ENCODE measurements around the gene SLC6A18.
"Not testable (repeated sequence)": the region's sequence is repeated elsewhere in the genome, so short reads cannot be mapped to it uniquely, and the experiment has no call there.

SLC6A18 gene

DNA sequence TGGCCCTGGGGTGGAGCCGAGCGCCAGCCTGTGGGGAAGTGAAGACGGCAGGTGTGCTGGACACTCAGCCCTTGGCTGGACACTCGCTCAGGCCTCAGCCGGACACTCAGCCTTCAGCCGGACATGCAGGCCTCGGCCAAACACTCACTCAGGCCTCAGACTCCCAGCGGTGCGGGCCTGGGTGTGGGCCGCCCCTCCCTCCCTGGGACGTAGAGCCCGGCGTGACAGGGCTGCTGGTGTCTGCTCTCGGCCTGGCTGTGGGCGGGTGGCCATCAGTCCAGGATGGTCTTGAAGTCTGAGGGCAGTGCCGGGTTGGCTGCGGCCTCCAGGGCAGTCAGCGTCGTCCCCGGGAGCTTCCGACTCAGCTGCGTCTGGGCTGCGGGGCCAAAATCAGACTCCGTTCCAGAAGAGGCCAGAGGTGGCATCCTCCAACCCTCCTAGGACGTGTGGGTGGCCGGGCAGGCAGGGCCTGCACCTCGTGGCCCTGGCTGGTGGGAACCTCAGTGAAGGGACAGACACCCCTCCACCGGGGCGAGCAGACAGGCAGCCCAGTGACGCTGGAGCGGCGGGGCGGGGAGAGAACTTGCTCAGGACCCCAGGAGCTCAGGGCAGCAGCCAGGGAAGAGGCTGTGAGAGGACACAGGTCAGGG is 28.4 kb downstream of the SLC6A18 start:
- no peak for DNase-seq (ENCODE audit: low read depth in 2 of 2)

DNA sequence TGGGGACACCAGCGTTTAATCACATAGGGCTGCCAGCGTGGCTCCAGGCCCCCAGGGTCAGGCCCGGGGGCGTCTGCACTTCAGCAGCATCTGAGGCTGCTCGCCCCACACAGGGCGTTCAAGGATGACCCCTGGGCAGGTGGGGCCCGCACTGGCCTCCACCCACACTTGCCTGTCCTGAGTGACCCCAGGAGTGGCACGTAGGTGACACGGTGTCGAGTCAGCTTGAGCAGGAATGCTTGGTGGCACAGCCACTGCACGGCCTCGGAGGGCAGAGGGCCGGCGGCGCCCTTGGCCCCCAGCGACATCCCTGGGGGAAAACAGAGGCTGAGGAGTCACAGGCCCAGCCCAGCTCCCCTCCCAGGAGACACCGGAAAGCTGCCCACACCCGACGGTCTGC is 29.0 kb downstream of the SLC6A18 start:
- no peak for DNase-seq (ENCODE audit: low read depth in 2 of 2)

DNA sequence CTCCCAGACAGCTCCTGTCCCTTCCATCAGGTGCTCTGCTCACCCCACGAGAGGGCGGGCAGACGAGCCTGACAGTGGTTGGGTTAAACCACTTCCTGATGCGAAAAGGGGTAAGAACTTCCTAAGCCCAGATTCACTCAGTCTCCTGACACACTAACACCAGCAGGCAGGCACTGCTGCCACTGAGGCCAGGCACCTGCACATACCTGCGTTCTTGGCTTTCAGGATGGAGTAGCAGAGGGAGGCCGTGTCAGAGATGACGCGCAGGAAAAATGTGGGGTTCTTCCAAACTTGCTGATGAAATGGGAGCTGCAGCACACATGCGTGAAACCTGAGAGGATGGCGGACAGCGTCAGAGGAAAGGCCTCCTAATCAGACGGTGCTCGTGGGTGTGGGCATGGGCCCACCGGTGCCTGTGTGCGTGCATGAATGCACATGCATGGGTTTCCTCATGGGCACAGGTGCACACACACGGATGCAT is 29.9 kb downstream of the SLC6A18 start:
- DNase-seq (ENCODE audit: low read depth in 2 of 2) = peak; percentile 4 to 19

DNA sequence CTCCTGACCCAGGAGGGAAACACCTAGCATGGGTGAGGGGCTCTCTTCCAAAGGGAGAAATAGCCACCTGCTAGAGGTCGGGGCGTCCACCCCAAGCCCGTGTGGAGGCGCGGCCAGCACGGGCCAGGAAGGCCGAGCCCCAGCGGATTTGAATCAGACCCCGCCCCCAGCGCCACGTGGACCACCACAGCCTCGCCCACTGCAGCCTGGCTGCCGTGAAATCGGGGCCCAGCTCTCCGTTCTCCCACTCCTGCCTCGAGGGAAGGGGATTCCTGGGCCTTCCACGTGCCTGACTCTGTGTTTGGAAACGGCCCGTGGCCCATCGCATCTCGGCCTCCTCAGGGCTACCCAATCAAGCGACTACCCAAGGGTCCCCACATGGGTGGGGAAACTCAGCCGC is 31.6 kb downstream of the SLC6A18 start:
- no peak for DNase-seq (ENCODE audit: low read depth in 2 of 2)

DNA sequence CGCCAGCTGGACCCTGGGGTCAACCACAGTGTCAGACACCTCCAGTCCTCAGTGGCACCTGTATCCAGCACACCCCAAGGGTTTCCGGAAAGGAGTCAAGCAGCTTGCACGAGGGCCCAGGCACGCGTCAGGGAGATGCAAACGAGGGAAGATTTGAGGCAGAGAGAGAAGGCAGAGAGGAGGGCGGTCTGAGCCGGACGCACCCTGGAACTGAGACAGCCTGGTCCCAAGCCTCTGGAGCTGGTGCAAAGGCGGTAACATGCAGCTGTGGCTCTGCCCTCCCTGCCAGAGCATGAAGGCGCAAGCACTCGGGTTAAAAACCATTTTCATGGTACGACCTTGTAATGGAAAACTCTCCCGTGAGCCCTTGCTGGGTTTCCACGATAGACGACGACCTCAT is 32.2 kb downstream of the SLC6A18 start:
- DNase-seq (ENCODE audit: low read depth in 2 of 2) = no peak

DNA sequence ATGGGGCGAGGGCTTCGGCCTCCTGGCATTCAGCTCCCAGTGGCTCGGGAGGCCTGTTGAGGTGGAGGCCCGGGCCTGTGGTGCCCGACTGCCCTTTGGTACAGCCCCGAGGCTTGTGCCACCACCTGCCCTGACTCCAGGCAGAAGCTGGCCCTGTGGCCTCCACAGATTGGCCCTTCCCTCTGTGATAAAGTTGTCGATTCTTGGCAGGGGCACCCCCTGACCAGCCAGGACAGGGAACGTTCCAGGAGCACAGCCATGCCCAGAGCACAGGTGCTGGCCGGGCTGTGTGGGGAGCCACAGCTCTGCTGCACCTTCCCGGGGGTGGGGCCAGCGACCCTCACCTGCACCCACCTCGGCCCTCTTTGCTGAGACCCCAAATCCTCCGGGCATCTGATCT is 32.7 kb downstream of the SLC6A18 start:
- no peak for DNase-seq (ENCODE audit: low read depth in 2 of 2)

DNA sequence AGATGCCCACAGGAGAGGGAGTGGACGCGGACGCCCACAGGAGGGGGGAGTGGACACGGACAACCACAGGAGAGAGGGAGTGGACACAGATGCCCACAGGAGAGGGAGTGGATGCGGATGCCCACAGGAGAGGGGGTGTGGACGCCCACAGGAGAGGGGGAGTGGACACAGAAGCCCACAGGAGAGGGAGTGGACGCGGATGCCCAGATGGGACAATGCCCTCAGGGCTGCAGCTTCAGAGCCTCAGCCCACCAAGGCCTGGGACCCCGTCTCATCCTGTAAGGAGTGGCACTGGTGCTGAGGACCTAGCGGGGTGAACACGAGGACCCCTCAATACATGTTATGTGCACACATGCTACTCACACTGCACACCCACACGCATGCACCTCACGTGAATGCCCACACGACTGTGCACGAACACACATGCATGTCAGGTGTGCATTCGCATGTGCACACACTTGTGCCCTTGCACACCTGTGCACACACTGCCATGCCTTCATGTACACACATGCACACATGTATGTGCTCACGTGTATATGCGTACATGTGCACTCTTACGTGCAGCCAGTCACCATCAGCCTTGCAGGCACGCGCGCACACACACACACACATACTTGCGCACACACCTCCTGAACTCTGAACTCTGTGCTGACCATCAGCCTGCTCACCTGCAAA is 34.8 kb downstream of the SLC6A18 start:
- no peak for DNase-seq (ENCODE audit: low read depth in 2 of 2)

DNA sequence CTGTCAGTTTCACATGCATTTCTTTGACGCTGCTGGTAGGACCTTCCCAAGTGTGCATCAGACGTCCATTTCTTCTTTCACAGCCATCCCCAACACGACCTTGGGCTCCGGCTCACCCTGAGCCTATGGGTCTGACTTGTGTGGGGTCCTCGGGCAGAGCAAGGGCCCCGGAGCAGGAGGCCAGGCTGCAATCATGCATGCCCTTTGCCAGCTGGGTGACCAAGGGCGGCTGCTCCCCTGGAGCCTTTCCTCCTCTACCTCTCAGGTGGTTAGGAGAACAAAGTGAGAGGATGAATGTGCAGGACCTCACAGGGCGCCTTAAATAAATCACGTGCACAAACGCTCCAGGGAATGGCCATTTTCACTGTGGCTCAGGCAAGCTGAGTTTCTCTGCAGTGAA is 36.5 kb downstream of the SLC6A18 start:
- DNase-seq (ENCODE audit: low read depth in 2 of 2) = no peak

DNA sequence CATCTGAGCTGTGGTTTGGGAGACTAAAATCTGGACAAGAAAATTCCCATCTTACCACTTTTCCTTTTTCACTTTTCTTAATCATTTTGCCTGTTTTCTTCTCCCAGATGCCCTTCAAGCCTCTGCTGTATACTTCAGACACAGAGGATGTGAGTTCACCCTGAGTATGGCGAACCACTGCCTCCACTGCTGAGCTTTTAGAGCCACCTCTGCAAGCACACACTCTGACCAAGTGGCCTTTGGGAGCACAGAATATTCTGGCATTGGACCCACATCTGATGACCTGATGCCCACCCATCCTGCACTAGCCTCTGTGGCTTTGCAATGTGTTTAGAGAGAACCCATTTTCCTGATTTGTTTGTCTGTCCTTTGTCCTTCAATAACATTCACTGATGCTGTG is 37.2 kb downstream of the SLC6A18 start:
- no peak for DNase-seq (ENCODE audit: low read depth in 2 of 2)

DNA sequence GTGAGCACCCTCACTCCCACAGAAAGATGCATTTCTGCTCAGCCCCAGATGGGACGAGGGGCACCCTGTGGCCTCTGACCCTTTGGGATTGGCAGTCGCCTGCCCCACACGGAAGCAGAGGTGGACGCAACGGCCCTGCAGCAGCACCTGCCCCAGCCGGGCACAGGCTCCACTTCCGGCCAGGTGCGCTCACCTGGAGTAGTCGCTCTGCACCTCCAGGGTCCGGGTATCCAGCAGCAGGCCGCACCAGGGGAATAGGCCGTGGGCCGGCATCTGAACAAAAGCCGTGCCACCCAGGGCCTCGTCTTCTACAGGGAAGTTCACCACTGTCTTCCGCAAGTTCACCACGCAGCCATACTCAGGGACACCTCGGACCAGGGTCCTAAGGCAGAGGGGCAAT is 39.0 kb downstream of the SLC6A18 start:
- DNase-seq (ENCODE audit: low read depth in 2 of 2) = no peak

DNA sequence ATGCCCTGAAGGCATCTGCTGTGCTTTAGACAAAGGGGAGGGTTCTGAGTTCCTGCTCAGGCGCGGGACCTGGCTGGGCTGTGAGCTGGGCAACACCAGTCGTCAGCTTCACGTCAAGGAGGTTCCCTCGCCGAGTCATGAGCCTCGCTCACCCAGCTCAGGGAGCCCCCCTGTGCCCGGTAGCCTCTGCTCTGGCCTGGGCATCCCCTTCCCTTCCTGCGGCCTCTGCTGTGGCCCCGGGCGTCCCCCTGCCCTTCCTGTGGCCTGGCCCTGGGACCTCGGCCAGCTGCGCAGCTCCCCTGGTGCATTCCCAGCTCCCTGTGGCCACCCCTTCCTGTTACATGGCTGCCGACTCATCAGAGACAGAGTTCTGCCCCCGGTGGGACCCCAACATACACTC is 39.8 kb downstream of the SLC6A18 start:
- no peak for DNase-seq (ENCODE audit: low read depth in 2 of 2)

DNA sequence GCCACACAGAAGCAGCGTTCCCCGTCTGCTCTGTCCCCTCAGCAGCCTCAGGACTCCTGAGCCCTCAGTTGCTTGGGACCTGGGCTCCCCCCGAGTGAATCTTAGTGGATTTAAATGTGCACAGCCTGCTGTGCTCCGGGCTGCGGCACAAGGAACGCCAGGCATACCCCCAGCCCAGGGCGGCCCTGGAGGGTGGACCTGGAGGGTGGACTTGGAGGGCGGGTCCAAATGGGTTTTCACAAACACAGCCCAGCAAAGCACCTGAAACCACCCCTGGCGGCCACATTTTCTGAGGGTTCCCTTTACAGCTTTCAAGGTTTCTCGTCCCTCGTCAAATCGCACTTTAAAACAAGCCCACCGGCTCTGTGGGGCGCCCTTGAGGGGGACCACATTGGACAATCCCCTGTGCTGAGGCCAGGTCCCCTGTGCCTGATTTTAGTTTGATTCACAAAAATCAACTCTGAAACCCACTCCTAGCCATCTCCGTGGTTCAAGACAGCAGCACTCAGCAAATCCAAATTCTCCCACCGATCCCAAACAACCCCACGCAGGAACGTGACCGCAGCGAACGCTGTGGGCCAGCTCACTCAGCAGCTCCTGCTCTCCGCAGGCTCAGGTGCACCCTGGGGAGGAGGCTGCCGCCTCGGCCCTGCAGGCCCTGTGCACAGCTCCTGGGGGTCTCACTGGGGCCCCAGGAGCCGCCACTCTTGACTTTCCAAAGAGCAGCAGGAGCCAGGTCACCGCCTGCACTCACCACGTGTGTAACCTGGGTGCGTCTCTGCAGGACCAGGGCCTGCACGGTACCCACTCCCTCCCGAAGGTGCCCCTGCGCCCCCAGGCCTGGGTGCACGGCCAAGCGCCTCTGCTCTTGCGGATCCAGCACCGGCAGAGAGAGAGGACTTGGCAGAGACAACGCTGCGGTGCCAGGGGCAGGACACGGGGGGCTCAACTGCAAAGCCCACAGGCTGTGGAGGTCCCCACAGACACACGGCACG is 40.6 kb downstream of the SLC6A18 start:
- no peak for DNase-seq (ENCODE audit: low read depth in 2 of 2)

DNA sequence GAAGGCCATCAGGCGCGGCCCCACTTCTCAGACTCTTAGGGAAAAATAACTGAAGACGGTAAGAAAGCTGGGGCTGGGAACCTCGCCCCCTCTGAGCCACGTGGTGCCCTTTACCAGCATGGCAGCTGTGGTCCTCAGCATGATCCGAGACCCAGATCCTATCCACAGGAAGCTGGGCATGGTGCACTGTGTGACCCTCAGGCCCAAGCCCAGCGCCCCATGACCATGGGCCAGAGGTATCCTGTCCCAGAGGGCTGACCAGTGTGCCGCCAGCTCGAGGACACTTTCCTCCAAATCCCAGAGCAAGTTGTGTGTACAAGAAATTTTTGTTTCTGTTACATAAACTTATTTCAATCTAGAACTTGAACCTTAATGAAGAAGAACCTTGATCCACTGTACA is 41.6 kb downstream of the SLC6A18 start:
- no peak for DNase-seq (ENCODE audit: low read depth in 2 of 2)

DNA sequence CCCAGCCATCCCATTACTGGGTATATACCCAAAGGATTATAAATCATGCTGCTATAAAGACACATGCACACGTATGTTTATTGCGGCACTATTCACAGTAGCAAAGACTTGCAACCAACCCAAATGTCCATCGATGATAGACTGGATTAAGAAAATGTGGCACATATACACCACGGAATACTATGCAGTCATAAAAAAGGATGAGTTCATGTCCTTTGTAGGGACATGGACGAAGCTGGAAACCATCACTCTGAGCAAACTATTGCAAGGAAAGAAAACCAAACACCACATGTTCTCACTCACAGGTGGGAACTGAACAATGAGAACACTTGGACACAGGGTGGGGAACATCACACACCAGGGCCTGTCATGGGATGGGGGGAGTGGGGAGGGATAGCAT is 42.3 kb downstream of the SLC6A18 start:
- not testable (repeated sequence) for DNase-seq (ENCODE audit: low read depth in 2 of 2)

DNA sequence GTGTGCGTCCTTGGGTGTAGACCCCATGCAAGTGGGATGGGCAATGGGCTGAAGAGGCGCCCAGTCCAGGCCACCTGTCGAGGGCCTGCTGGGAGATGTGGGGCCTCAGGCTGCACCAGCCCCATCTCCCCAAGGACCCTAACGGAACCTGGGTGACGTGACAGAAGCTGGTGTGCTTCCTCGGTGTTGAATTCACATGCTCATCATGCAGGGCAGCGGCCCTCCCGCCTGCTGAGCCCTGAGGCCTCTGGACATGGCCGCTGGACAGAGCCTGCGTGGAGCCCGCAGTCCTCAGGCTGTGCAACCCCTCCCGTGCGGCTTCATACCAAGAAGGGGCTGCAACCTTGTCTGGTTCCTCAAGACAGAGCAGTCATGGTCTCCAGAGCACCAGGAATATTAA is 42.9 kb downstream of the SLC6A18 start:
- DNase-seq (ENCODE audit: low read depth in 2 of 2) = no peak

DNA sequence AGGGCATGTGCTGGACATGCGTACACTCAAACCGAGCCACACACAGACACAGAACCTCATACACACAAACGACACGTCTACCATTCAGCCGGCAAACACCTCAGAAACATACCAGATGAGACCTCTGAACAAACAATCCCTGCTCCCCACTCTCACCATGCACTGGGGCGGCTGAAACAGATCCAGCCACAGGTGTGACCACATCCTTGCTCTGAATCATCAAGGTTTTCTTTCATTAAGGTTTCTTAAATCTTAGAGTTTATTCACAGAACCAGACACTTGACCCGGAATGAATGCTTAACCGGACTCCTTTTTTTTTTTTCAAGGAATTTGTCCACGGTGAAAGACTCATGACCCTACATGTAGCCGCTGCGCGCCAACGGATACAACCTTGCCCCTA is 43.5 kb downstream of the SLC6A18 start:
- peak in 1 of 2 donors; percentile 5 for DNase-seq (ENCODE audit: low read depth in 2 of 2)

DNA sequence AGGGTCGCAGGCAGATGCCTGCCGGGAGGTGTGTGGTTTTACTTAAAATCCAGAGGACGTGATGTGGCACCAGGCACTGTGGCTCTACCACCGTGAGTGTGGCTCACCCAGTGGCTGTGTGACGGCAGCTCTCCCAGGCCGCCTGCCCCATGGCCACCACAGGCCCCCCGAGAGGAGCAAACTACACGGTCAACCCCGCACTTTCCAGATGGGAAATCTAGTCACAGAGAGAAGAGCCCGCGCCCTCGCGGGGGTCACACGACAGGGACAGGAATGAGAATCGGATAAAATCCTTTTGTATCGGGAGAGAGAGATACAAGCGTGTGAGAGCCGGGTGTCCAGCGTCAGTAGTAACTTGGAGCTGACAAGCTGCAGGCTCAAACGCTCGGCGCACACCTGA is 45.2 kb downstream of the SLC6A18 start:
- DNase-seq (ENCODE audit: low read depth in 2 of 2) = no peak

DNA sequence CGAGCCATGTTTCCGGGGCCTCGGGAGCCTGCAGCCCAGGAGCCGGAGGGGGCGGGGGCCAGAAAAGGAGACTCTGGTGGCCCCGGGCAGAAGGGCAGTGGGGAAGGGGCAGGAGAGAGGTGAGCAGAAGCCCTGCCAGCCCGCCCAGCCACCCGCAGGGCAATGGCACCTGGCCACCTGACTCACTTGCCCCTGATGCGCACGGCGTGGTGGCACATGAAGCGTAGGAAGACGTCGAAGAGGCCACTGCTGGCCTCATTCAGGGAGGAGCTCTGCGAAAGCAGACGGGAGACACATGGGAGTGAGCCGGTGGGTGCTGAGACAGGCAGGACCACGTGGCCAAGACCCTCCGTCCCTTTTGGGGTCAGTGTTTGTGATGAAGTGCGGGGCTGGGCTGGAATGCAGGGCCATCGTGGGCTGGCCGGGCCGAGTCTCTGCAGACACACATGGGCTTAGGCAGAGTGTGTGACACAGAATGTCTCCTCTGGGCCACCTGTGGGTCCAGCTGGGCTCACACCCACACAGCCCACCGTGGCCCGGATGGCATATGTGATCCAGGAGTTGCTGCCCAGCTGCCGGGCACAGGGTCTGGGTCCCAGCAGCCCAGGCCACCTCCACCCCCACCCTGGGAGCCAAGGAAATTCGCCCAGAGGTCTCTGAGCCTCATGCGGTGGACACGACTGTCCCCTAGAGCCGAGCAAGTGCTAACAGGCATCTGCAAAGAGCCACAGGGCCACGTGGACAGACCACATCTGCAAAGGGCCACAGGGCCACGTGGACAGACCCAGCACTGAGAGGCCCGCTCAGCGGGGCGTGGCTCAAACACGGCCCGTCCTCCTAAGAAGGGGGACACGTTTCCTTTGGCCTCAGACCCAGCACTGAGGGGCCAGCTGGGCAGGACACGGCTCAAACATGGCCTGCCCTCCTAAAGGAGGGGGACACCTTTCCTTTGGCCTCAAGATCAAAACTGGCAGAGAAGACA is 46.0 kb downstream of the SLC6A18 start:
- no peak for DNase-seq (ENCODE audit: low read depth in 2 of 2)

DNA sequence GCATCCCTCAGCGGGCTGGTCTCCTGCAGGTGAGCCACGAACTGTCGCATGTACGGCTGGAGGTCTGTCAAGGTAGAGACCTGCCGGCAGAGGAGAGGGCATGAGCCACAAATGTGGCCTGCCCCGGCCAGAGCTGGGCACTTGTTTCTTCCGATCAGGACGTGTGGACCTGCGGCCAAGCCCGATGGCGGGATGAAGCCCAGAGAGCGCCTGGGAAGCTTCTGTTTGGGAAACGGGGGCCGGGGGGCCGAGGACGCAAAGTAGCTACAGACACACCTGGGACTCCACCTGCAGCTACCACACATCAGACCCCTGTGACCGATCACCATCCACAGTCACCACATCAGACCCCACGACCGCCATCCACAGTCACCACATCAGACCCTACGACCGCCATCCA is 47.0 kb downstream of the SLC6A18 start:
- no peak for DNase-seq (ENCODE audit: low read depth in 2 of 2)

DNA sequence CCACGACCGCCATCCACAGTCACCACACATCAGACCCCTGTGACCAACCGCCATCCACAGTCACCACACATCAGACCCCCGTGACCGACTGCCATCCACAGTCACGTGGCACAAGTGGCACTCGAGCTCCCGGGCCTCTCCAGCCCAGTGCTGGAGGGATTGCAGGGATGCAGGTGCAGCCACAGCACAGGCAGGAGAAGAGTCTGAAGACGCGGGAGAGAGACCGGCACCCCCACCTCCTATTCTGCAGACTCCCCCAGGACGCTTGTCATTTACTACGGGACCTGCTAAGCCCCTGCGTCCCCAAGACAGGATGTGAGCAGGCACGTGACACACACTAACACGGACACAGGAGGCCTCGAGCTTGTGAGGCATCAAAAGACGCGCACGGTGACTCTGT is 48.6 kb downstream of the SLC6A18 start:
- DNase-seq (ENCODE audit: low read depth in 2 of 2) = no peak

DNA sequence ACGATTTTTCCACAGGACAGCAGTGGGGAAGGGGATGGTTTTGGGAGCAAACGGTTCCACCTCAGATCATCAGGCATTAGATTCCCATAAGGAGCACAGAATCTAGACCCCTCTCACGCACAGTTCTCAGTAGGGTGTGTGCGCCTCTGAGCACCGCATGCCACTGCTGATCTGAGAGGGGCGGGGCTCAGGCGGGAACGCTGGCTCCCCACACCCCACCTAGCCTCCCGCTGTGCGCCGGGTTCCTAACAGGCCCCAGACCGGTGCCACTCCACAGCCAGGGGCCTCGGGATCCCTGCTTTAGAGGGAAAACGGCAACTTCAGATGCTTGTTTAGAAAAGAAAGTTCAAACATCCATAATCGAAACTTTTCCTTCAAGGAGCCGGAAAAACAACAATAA is 49.3 kb downstream of the SLC6A18 start:
- DNase-seq (ENCODE audit: low read depth in 2 of 2) = no peak

All from activated CD4-positive, alpha-beta T cell treated with anti-CD3 and anti-CD28 coated beads for 24 hours (primary cell).